GM23338 (cell line): ENCODE measurements around the gene ARHGAP10. TPM values are rescaled to one million over a fixed set of nuclear protein-coding genes. Genes with fewer than 3 reads are reported as not detected.

Experiments used
- ATAC-seq: fragments of 200-7000 bp; cut with Tn5 transposase; 3 replicates; pipeline ENCODE4 v1.9.1; 2020
- DNase-seq: peaks from one replicate; pipeline ENCODE4 v3.0.0-alpha.2; 2015; ENCODE audit warnings: low spot score
- H2AFZ ChIP-seq: fragments of 200-600 bp; sonication (generic); 2 replicates; pipeline ENCODE4 v1.8.0; 2016; ENCODE audit warnings: antibody characterized with exemption, mild to moderate bottlenecking, moderate library complexity
- H3F3A ChIP-seq: fragments of 200-600 bp; sonication (generic); replicated peaks from 2 replicates; pipeline ENCODE4 v1.8.0; 2017; ENCODE audit warnings: antibody characterized with exemption, mixed run types, low read depth
- H3K27ac ChIP-seq: fragments of 200-600 bp; sonication (generic); 2 replicates; pipeline ENCODE4 v1.6.1; 2016; ENCODE audit warnings: low read depth
- H3K27me3 ChIP-seq: fragments of 200-600 bp; sonication (generic); 2 replicates; pipeline ENCODE4 v1.8.0; 2016; ENCODE audit warnings: mild to moderate bottlenecking, mixed run types, moderate library complexity; ENCODE audit not compliant: insufficient read depth
- H3K36me3 ChIP-seq: fragments of 200-600 bp; sonication (generic); 2 replicates; pipeline ENCODE4 v1.8.0; 2016; ENCODE audit warnings: mild to moderate bottlenecking; ENCODE audit not compliant: insufficient read depth
- H3K4me1 ChIP-seq: fragments of 200-600 bp; sonication (generic); 2 replicates; pipeline ENCODE4 v1.8.0; 2016; ENCODE audit warnings: mild to moderate bottlenecking, moderate library complexity; ENCODE audit not compliant: insufficient read depth
- H3K4me2 ChIP-seq: fragments of 200-600 bp; sonication (generic); 2 replicates; pipeline ENCODE4 v1.7.1; 2017; ENCODE audit warnings: mixed run types
- H3K4me3 ChIP-seq: fragments of 200-600 bp; sonication (generic); 2 replicates; pipeline ENCODE4 v1.6.1; 2016; ENCODE audit warnings: mixed run types
- H3K79me2 ChIP-seq: fragments of 200-600 bp; sonication (generic); replicated peaks from 2 replicates; pipeline ENCODE4 v1.8.0; 2017; ENCODE audit warnings: mild to moderate bottlenecking; ENCODE audit not compliant: insufficient read depth
- H3K9me2 ChIP-seq: fragments of 200-600 bp; sonication (generic); 2 replicates; pipeline ENCODE4 v1.8.0; 2017; ENCODE audit not compliant: insufficient read depth
- H4K20me1 ChIP-seq: fragments of 200-600 bp; sonication (generic); replicated peaks from 2 replicates; pipeline ENCODE4 v1.8.0; 2017; ENCODE audit warnings: mild to moderate bottlenecking; ENCODE audit not compliant: insufficient read depth
- H3K27ac Mint-ChIP-seq: 2 replicates; pipeline ENCODE4 v1.8.0; 2020; ENCODE audit warnings: inconsistent platforms, mild to moderate bottlenecking, moderate library complexity, mixed read lengths
- H3K27me3 Mint-ChIP-seq: 3 replicates; pipeline ENCODE4 v1.8.0; 2022; ENCODE audit warnings: low read depth, mild to moderate bottlenecking, moderate library complexity, mixed read lengths, inconsistent platforms; ENCODE audit not compliant: insufficient read depth, poor library complexity
- H3K36me3 Mint-ChIP-seq: 3 replicates; pipeline ENCODE4 v1.8.0; 2021; ENCODE audit warnings: low read depth, mild to moderate bottlenecking, inconsistent platforms, moderate library complexity, mixed read lengths
- H3K4me1 Mint-ChIP-seq: 3 replicates; pipeline ENCODE4 v1.8.0; 2020; ENCODE audit warnings: mild to moderate bottlenecking, inconsistent platforms, mixed read lengths
- H3K4me3 Mint-ChIP-seq: 3 replicates; pipeline ENCODE4 v1.8.0; 2021; ENCODE audit warnings: moderate library complexity, mild to moderate bottlenecking, inconsistent platforms, mixed read lengths
- H3K9me3 Mint-ChIP-seq: 3 replicates; pipeline ENCODE4 v1.8.0; 2020; ENCODE audit warnings: moderate library complexity, mild to moderate bottlenecking, inconsistent platforms, mixed read lengths
- CREB1 ChIP-seq: fragments of 250-450 bp; sonication (Bioruptor Pico); IDR thresholded peaks from 2 replicates; pipeline ENCODE4 v1.5.0; 2020; ENCODE audit warnings: low read depth, mild to moderate bottlenecking, moderate library complexity
- EZH2 ChIP-seq: fragments of 200-600 bp; sonication (generic); IDR thresholded peaks from one replicate; pipeline ENCODE4 v1.8.0; 2017; ENCODE audit warnings: antibody characterized with exemption, mild to moderate bottlenecking, low read depth; ENCODE audit not compliant: unreplicated experiment
- EZH2phosphoT487 ChIP-seq: fragments of 200-600 bp; sonication (generic); IDR thresholded peaks from one replicate; pipeline ENCODE4 v1.8.1; 2018; ENCODE audit warnings: antibody characterized with exemption; ENCODE audit not compliant: unreplicated experiment
- JUNB ChIP-seq: IDR thresholded peaks from one replicate; pipeline ENCODE4 v1.6.1; 2016; ENCODE audit warnings: antibody characterized with exemption; ENCODE audit not compliant: unreplicated experiment
- NANOG ChIP-seq: IDR thresholded peaks from 2 replicates; pipeline ENCODE4 v1.6.1; 2016; ENCODE audit warnings: antibody characterized with exemption, borderline replicate concordance
- POLR2AphosphoS5 ChIP-seq: IDR thresholded peaks from 2 replicates; pipeline ENCODE4 v1.6.1; 2016; ENCODE audit warnings: antibody characterized with exemption, low read depth
- STAT1 ChIP-seq: IDR thresholded peaks from one replicate; pipeline ENCODE4 v1.6.1; 2016; ENCODE audit warnings: antibody characterized with exemption; ENCODE audit not compliant: unreplicated experiment
- ZNF114 ChIP-seq: fragments of 250-450 bp; sonication (Bioruptor Pico); IDR thresholded peaks from 2 replicates; pipeline ENCODE4 v1.5.0; 2020; ENCODE audit warnings: mild to moderate bottlenecking, moderate library complexity
- ZNF331 ChIP-seq: fragments of 250-450 bp; sonication (Bioruptor Pico); IDR thresholded peaks from 2 replicates; pipeline ENCODE4 v1.5.0; 2020; ENCODE audit warnings: low read depth, mild to moderate bottlenecking, moderate library complexity
- polyA plus RNA-seq: library from polyadenylated mRNA; unstranded; fragments of >200 nt; fragmentation: Nextera tagmentation; extraction: Ambion mirVana; gene quantifications from 2 replicates; pipeline ENCODE4 v1.2.1, GENCODE V29; 2016
- total RNA-seq: library from RNA; depleted of rRNA; stranded (reverse); fragments of >200 nt; shearing (Covaris generic); gene quantifications from 2 replicates; pipeline ENCODE4 v1.2.3, GENCODE V29; 2014
- TF ChIP-seq, protein P1 (sequence below): IDR thresholded peaks from 2 replicates; pipeline ENCODE4 v1.6.1; 2016; ENCODE audit warnings: antibody characterized with exemption
- TF ChIP-seq, protein P2 (sequence below), 2 experiments: fragments of 200-600 bp in 1 of 2; sonication (generic) in 1 of 2; conservative IDR thresholded peaks; 2 replicates each; pipeline versions ENCODE4 v1.5.1 to v1.6.1; 2016 to 2017; ENCODE audit warnings: antibody characterized with exemption in 2 of 2, low read depth in 2 of 2, mild to moderate bottlenecking in 2 of 2, moderate library complexity in 1 of 2
- TF ChIP-seq, protein P3 (sequence below): IDR thresholded peaks from one replicate; pipeline ENCODE4 v1.6.1; 2018; ENCODE audit warnings: antibody characterized with exemption; ENCODE audit not compliant: unreplicated experiment
- TF ChIP-seq, protein P4 (sequence below): fragments of 250-450 bp; sonication (Bioruptor Pico); IDR thresholded peaks from 2 replicates; pipeline ENCODE4 v1.5.0; 2020; ENCODE audit warnings: mild to moderate bottlenecking, moderate library complexity

The ARHGAP10 gene
- total and polyA plus RNA-seq, 2 experiments from 2014 or later, result 5.1 to 6.3 TPM

DNA sequence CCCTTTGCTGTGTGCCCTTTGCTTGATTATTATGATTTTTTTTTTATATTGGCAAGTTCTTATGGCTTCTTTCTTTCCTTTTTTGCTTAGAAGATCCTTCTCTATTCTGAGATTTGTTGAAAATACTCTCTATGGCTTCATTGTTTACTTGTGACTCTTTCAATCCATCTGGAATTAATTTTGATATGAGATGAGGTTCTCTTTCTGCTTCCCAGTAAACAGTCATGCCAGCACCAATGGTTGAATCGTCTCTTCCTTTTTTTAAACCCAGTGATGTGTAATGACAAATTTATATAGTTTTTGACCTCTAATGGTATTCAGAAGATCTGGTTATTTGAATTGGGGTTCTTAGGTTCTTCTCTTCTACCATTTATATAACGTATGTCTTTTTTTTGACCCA is 121.8 kb downstream of the ARHGAP10 start:
- Histone ChIP-seq H3K27me3 (no peaks in the 10 kb centered on the region), H3K36me3 (no peaks in the 10 kb centered on the region), H3K27ac (no peak overlapping the region), H3K4me2 (no peak overlapping the region), H3F3A (no peaks in the 10 kb centered on the region), H3K9me2 (no peaks in the 10 kb centered on the region), H2AFZ (no peak overlapping the region), H3K4me3 (no peak overlapping the region), H4K20me1 (no peaks in the 10 kb centered on the region), H3K79me2 (no peaks in the 10 kb centered on the region), H3K4me1 (peaks cover 10% of the 10 kb centered on the region; the same call in 1 of the 2 replicates)
- ATAC-seq (no peak), DNase-seq (no peak)
- Mint-ChIP-seq H3K36me3 (peaks cover 7% of the 10 kb centered on the region; the same call in 2 of the 3 replicates), H3K4me3 (no peak overlapping the region), H3K27ac (no peak overlapping the region), H3K27me3 (peaks cover 2% of the 10 kb centered on the region), H3K9me3 (peaks cover 7% of the 10 kb centered on the region; the same call in 2 of the 3 replicates), H3K4me1 (peaks cover 17% of the 10 kb centered on the region)
- TF ChIP-seq POLR2AphosphoS5, result no peak
- no peak for TF ChIP-seq EZH2phosphoT487
- TF ChIP-seq ZNF331 (CRISPR knock-in tag), result no peak
- no peak for TF ChIP-seq NANOG
- TF ChIP-seq STAT1, result no peak
- TF ChIP-seq CREB1 (CRISPR knock-in tag), result no peak
- TF ChIP-seq, protein P1, sequence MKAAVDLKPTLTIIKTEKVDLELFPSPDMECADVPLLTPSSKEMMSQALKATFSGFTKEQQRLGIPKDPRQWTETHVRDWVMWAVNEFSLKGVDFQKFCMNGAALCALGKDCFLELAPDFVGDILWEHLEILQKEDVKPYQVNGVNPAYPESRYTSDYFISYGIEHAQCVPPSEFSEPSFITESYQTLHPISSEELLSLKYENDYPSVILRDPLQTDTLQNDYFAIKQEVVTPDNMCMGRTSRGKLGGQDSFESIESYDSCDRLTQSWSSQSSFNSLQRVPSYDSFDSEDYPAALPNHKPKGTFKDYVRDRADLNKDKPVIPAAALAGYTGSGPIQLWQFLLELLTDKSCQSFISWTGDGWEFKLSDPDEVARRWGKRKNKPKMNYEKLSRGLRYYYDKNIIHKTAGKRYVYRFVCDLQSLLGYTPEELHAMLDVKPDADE, result no peak
- no peak for TF ChIP-seq EZH2
- no peak for TF ChIP-seq ZNF114
- TF ChIP-seq, protein P2, sequence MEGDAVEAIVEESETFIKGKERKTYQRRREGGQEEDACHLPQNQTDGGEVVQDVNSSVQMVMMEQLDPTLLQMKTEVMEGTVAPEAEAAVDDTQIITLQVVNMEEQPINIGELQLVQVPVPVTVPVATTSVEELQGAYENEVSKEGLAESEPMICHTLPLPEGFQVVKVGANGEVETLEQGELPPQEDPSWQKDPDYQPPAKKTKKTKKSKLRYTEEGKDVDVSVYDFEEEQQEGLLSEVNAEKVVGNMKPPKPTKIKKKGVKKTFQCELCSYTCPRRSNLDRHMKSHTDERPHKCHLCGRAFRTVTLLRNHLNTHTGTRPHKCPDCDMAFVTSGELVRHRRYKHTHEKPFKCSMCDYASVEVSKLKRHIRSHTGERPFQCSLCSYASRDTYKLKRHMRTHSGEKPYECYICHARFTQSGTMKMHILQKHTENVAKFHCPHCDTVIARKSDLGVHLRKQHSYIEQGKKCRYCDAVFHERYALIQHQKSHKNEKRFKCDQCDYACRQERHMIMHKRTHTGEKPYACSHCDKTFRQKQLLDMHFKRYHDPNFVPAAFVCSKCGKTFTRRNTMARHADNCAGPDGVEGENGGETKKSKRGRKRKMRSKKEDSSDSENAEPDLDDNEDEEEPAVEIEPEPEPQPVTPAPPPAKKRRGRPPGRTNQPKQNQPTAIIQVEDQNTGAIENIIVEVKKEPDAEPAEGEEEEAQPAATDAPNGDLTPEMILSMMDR (conservative IDR thresholded peaks at IDR 0.05; ENCODE audit: low read depth in 2 of 2), result no peak
- TF ChIP-seq, protein P3, sequence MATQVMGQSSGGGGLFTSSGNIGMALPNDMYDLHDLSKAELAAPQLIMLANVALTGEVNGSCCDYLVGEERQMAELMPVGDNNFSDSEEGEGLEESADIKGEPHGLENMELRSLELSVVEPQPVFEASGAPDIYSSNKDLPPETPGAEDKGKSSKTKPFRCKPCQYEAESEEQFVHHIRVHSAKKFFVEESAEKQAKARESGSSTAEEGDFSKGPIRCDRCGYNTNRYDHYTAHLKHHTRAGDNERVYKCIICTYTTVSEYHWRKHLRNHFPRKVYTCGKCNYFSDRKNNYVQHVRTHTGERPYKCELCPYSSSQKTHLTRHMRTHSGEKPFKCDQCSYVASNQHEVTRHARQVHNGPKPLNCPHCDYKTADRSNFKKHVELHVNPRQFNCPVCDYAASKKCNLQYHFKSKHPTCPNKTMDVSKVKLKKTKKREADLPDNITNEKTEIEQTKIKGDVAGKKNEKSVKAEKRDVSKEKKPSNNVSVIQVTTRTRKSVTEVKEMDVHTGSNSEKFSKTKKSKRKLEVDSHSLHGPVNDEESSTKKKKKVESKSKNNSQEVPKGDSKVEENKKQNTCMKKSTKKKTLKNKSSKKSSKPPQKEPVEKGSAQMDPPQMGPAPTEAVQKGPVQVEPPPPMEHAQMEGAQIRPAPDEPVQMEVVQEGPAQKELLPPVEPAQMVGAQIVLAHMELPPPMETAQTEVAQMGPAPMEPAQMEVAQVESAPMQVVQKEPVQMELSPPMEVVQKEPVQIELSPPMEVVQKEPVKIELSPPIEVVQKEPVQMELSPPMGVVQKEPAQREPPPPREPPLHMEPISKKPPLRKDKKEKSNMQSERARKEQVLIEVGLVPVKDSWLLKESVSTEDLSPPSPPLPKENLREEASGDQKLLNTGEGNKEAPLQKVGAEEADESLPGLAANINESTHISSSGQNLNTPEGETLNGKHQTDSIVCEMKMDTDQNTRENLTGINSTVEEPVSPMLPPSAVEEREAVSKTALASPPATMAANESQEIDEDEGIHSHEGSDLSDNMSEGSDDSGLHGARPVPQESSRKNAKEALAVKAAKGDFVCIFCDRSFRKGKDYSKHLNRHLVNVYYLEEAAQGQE, result no peak
- TF ChIP-seq JUNB, result no peak
- TF ChIP-seq, protein P4, sequence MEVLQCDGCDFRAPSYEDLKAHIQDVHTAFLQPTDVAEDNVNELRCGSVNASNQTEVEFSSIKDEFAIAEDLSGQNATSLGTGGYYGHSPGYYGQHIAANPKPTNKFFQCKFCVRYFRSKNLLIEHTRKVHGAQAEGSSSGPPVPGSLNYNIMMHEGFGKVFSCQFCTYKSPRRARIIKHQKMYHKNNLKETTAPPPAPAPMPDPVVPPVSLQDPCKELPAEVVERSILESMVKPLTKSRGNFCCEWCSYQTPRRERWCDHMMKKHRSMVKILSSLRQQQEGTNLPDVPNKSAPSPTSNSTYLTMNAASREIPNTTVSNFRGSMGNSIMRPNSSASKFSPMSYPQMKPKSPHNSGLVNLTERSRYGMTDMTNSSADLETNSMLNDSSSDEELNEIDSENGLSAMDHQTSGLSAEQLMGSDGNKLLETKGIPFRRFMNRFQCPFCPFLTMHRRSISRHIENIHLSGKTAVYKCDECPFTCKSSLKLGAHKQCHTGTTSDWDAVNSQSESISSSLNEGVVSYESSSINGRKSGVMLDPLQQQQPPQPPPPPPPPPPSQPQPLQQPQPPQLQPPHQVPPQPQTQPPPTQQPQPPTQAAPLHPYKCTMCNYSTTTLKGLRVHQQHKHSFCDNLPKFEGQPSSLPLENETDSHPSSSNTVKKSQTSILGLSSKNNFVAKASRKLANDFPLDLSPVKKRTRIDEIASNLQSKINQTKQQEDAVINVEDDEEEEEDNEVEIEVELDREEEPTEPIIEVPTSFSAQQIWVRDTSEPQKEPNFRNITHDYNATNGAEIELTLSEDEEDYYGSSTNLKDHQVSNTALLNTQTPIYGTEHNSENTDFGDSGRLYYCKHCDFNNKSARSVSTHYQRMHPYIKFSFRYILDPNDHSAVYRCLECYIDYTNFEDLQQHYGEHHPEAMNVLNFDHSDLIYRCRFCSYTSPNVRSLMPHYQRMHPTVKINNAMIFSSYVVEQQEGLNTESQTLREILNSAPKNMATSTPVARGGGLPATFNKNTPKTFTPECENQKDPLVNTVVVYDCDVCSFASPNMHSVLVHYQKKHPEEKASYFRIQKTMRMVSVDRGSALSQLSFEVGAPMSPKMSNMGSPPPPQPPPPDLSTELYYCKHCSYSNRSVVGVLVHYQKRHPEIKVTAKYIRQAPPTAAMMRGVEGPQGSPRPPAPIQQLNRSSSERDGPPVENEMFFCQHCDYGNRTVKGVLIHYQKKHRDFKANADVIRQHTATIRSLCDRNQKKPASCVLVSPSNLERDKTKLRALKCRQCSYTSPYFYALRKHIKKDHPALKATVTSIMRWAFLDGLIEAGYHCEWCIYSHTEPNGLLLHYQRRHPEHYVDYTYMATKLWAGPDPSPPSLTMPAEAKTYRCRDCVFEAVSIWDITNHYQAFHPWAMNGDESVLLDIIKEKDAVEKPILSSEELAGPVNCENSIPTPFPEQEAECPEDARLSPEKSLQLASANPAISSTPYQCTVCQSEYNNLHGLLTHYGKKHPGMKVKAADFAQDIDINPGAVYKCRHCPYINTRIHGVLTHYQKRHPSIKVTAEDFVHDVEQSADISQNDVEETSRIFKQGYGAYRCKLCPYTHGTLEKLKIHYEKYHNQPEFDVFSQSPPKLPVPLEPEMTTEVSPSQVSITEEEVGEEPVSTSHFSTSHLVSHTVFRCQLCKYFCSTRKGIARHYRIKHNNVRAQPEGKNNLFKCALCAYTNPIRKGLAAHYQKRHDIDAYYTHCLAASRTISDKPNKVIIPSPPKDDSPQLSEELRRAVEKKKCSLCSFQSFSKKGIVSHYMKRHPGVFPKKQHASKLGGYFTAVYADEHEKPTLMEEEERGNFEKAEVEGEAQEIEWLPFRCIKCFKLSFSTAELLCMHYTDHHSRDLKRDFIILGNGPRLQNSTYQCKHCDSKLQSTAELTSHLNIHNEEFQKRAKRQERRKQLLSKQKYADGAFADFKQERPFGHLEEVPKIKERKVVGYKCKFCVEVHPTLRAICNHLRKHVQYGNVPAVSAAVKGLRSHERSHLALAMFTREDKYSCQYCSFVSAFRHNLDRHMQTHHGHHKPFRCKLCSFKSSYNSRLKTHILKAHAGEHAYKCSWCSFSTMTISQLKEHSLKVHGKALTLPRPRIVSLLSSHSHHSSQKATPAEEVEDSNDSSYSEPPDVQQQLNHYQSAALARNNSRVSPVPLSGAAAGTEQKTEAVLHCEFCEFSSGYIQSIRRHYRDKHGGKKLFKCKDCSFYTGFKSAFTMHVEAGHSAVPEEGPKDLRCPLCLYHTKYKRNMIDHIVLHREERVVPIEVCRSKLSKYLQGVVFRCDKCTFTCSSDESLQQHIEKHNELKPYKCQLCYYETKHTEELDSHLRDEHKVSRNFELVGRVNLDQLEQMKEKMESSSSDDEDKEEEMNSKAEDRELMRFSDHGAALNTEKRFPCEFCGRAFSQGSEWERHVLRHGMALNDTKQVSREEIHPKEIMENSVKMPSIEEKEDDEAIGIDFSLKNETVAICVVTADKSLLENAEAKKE, result no peak
